GM10248 (cell line): Measurements from ENCODE around the gene ALPI.

Source experiments
- CTCF ChIA-PET: fragments of 300-600 bp; sonication (Branson Sonifier 250); formaldehyde crosslinking; extraction: SDS; loops from one replicate; lab custom pipeline; 2021; ENCODE audit warnings: antibody characterized with exemption; lab: Yijun Ruan, JAX
- POLR2A ChIA-PET: fragments of 350-650 bp; sonication (Branson Sonifier 250); formaldehyde crosslinking; extraction: SDS; loops from one replicate; lab custom pipeline; 2020; ENCODE audit warnings: antibody characterized with exemption; lab: Yijun Ruan, JAX
- DNase-seq: peaks from one replicate; pipeline ENCODE4 v3.0.0; 2012; ENCODE audit errors: extremely low spot score
- CTCF ChIP-seq: IDR thresholded peaks from 2 replicates; pipeline ENCODE4 v1.5.1; 2012; ENCODE audit warnings: mild to moderate bottlenecking, low read depth; ENCODE audit errors: extremely low read depth, missing control alignments, control extremely low read depth

ALPI gene

GRCh38 chr2:232483923-232484627 lies 28.1 kb downstream of the ALPI start:
- no peak for TF ChIP-seq CTCF
- ChIA-PET POLR2A (no interaction called here), CTCF (no interaction called here)
- DNase-seq: no peak

- DNase-seq: no peak
- ChIA-PET POLR2A (no interaction called here), CTCF (no interaction called here)
- no peak for TF ChIP-seq CTCF
Measured at GRCh38 chr2:232484628-232485347, 28.8 kb downstream of the ALPI start.

- TF ChIP-seq CTCF: no peak
- ChIA-PET POLR2A (no interaction called here), CTCF (no interaction called here)
- DNase-seq: no peak
Measured at GRCh38 chr2:232485348-232485756, 29.4 kb downstream of the ALPI start.

GRCh38 chr2:232485757-232486557 lies 30.0 kb downstream of the ALPI start:
- TF ChIP-seq CTCF: no peak
- DNase-seq: no peak
- ChIA-PET CTCF (no interaction called here), POLR2A (no interaction called here)

- DNase-seq: no peak
- ChIA-PET CTCF (no interaction called here), POLR2A (no interaction called here)
- no peak for TF ChIP-seq CTCF
Measured at GRCh38 chr2:232486558-232487384, 30.8 kb downstream of the ALPI start.
